ENCODE results near the gene SMTNL1. TPM values are rescaled to one million over a fixed set of nuclear protein-coding genes. Genes with fewer than 3 reads are reported as not detected.

SMTNL1 gene
- total and polyA plus RNA-seq, 9 of the 15 experiments (the other 6 are each of a cell fraction or from before 2014, with no cell fraction given), result not detected

DNA sequence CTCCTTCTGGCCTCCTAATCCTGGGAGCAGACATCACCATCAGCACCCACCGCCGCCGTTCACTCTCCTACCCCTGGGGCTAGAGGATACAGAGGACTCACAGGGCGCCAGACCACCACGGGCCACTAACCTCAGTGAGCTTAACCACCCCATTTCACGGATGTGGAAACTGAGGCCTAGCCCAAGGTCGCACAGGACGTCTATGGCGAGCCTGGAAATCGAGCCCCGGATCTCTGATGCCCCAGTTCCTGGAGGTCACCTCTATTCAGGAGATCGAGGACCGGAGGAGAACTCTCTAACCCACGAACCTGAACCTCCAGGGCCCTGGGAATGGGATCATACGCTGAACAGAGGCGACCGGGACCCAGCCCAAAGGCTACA, 7.2 kb upstream of the SMTNL1 start (continued):
- TF ChIP-seq CCAR2 (IDR thresholded peaks at IDR 0.05; ENCODE audit: low read depth, low read length) (no peak), CHD2 (IDR thresholded peaks at IDR 0.05; ENCODE audit: low read depth, low read length) (no peak), ASH1L (IDR thresholded peaks at IDR 0.05; ENCODE audit: borderline replicate concordance, low read depth, partially characterized antibody) (no peak), COPS2 (conservative IDR thresholded peaks at IDR 0.05) (no peak), CBX2 (IDR thresholded peaks at IDR 0.05; ENCODE audit: insufficient read depth, low read length, poor library complexity, severe bottlenecking) (no peak), TCF7 (IDR thresholded peaks at IDR 0.05; ENCODE audit: borderline replicate concordance) (no peak), YBX1 (IDR thresholded peaks at IDR 0.05) (no peak), POLR2G (IDR thresholded peaks at IDR 0.05; ENCODE audit: low read depth, low read length) (no peak), CXXC5 (CRISPR knock-in tag; IDR thresholded peaks at IDR 0.05) (no peak), NR3C1 (CRISPR knock-in tag; IDR thresholded peaks at IDR 0.05) (no peak), RCOR1 (IDR thresholded peaks at IDR 0.05; ENCODE audit: borderline replicate concordance in 1 of 2, low read depth in 2 of 2, low read length in 2 of 2) (peak; percentile 79 to 97; a peak in 3 of 4 replicates), SIX5 (IDR thresholded peaks at IDR 0.05; ENCODE audit: borderline replicate concordance in 1 of 2, insufficient read depth in 1 of 2, low read depth in 1 of 2, low read length in 2 of 2) (no peak), HDAC3 (IDR thresholded peaks at IDR 0.05; ENCODE audit: borderline replicate concordance, partially characterized antibody) (no peak), U2AF2 (optimal IDR thresholded peaks at IDR 0.05; ENCODE audit: low read depth, low read length) (no peak), TRIM24 (IDR thresholded peaks at IDR 0.05) (no peak), FUS (optimal IDR thresholded peaks at IDR 0.05; ENCODE audit: low read depth, low read length) (no peak)
- TF ChIP-seq, protein P1, sequence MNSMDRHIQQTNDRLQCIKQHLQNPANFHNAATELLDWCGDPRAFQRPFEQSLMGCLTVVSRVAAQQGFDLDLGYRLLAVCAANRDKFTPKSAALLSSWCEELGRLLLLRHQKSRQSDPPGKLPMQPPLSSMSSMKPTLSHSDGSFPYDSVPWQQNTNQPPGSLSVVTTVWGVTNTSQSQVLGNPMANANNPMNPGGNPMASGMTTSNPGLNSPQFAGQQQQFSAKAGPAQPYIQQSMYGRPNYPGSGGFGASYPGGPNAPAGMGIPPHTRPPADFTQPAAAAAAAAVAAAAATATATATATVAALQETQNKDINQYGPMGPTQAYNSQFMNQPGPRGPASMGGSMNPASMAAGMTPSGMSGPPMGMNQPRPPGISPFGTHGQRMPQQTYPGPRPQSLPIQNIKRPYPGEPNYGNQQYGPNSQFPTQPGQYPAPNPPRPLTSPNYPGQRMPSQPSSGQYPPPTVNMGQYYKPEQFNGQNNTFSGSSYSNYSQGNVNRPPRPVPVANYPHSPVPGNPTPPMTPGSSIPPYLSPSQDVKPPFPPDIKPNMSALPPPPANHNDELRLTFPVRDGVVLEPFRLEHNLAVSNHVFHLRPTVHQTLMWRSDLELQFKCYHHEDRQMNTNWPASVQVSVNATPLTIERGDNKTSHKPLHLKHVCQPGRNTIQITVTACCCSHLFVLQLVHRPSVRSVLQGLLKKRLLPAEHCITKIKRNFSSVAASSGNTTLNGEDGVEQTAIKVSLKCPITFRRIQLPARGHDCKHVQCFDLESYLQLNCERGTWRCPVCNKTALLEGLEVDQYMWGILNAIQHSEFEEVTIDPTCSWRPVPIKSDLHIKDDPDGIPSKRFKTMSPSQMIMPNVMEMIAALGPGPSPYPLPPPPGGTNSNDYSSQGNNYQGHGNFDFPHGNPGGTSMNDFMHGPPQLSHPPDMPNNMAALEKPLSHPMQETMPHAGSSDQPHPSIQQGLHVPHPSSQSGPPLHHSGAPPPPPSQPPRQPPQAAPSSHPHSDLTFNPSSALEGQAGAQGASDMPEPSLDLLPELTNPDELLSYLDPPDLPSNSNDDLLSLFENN (IDR thresholded peaks at IDR 0.05; ENCODE audit: low read depth in 2 of 2, low read length in 2 of 2), result no peak
- TF ChIP-seq, protein P2, sequence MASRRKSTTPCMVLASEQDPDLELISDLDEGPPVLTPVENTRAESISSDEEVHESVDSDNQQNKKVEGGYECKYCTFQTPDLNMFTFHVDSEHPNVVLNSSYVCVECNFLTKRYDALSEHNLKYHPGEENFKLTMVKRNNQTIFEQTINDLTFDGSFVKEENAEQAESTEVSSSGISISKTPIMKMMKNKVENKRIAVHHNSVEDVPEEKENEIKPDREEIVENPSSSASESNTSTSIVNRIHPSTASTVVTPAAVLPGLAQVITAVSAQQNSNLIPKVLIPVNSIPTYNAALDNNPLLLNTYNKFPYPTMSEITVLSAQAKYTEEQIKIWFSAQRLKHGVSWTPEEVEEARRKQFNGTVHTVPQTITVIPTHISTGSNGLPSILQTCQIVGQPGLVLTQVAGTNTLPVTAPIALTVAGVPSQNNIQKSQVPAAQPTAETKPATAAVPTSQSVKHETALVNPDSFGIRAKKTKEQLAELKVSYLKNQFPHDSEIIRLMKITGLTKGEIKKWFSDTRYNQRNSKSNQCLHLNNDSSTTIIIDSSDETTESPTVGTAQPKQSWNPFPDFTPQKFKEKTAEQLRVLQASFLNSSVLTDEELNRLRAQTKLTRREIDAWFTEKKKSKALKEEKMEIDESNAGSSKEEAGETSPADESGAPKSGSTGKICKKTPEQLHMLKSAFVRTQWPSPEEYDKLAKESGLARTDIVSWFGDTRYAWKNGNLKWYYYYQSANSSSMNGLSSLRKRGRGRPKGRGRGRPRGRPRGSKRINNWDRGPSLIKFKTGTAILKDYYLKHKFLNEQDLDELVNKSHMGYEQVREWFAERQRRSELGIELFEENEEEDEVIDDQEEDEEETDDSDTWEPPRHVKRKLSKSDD (conservative IDR thresholded peaks at IDR 0.05; ENCODE audit: low read length), result no peak
- TF ChIP-seq, protein P3, sequence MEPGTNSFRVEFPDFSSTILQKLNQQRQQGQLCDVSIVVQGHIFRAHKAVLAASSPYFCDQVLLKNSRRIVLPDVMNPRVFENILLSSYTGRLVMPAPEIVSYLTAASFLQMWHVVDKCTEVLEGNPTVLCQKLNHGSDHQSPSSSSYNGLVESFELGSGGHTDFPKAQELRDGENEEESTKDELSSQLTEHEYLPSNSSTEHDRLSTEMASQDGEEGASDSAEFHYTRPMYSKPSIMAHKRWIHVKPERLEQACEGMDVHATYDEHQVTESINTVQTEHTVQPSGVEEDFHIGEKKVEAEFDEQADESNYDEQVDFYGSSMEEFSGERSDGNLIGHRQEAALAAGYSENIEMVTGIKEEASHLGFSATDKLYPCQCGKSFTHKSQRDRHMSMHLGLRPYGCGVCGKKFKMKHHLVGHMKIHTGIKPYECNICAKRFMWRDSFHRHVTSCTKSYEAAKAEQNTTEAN (CRISPR knock-in tag; IDR thresholded peaks at IDR 0.05), result no peak

Data from K562 (cell line).